GM18858 (cell line): ENCODE data around the gene ZSCAN5A.
"Not testable (repeated sequence)": the region's sequence is repeated elsewhere in the genome, so short reads cannot be mapped to it uniquely, and the experiment has no call there.

ENCODE experiments used
- ATAC-seq: cut with Tn5 transposase; IDR thresholded peaks from one replicate; pipeline ENCODE4 v1.9.1; 2021; ENCODE audit not compliant: unreplicated experiment

Gene ZSCAN5A

GRCh38 chr19:56217039-56217949 is 97.3 kb downstream of the ZSCAN5A start:
- ATAC-seq = no peak

- no peak for ATAC-seq
These were observed 102.9 kb downstream of the ZSCAN5A start for GRCh38 chr19:56211718-56212117.

DNA sequence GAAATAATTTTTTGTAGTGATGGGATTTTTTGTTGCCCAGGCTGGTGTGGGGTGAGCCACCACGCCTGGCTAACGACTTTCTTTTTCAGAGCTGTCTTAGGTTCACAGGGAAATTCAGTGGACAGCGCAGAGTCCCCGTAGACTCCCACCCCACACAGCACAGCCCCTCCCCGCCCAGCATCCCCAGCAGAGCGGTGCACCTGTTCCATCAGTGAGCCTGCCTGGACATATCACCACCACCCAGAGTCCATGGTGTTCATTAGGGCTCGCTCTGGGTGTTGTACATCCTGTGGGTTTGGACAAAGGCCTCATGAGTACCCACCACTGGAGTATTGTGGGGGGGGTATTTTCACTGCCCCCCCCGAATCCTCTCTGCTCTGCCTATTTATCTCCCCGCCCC is 104.6 kb downstream of the ZSCAN5A start:
- not testable (repeated sequence) for ATAC-seq

- ATAC-seq = no peak
These were observed 105.5 kb downstream of the ZSCAN5A start for GRCh38 chr19:56209091-56209490.

GRCh38 chr19:56207581-56207980 is 107.1 kb downstream of the ZSCAN5A start:
- ATAC-seq = not testable (repeated sequence)

GRCh38 chr19:56201973-56202372 is 112.7 kb downstream of the ZSCAN5A start, which contains the start of gene ZSCAN5C:
ZSCAN5C (plus strand) TSS chr19:56202273; CDS start chr19:56205914, 3,641 bp downstream.
- no peak for ATAC-seq

DNA sequence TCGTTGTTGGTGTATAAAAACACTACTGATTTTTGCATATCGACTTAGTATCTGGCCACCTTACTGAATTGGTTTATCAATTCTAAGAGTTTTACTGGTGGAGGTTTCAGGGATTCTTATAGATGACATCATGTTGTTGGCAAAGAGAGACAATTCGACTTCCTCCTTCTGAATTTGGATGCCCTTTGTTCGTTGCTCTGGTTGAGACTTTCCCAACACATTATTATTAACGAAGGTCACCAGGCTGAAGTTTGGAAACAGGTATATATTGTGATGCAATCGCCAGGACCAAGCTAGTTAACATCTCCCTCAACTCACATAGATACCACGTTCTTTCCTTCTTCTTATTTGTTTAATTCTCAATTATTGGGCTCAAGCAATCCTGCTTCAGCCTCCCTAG is 115.0 kb downstream of the ZSCAN5A start:
- ATAC-seq = no peak

- ATAC-seq = not testable (repeated sequence)
These were observed 117.0 kb downstream of the ZSCAN5A start, which contains the start of gene ZSCAN5B for GRCh38 chr19:56197646-56198045. ZSCAN5B (minus strand) TSS chr19:56197783; CDS start chr19:56193052, 4,731 bp downstream.

DNA sequence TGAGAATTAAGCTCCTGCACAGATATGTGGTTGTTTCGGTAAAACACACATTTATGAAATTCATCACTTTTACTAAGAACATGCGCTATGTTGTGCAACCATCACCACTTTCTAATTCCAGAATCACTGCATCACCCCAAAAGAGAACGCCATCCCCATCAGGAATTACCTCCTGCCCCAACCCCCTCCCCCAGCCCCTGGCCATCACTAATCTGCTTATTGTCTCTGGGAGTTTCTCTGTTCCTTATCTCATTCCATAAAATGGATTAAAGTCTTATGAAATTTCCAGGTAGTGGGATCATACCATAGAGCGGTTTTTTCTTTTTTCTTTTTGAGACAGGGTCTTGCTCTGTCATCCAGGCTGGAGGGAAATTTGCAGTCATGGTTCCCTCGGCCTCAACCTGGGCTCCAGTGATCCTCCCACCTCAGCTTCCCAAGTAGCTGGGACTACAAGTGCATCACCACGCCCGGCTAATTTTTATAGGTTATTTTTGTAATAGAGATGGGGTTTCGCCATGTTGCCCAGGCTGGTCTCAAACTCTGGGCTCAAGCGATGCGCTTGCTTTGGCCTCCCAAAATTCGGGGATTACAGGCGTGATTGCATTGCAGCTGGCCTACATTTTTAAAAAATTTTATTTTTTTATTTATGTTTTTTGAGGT is 120.5 kb downstream of the ZSCAN5A start:
- ATAC-seq = no peak

DNA sequence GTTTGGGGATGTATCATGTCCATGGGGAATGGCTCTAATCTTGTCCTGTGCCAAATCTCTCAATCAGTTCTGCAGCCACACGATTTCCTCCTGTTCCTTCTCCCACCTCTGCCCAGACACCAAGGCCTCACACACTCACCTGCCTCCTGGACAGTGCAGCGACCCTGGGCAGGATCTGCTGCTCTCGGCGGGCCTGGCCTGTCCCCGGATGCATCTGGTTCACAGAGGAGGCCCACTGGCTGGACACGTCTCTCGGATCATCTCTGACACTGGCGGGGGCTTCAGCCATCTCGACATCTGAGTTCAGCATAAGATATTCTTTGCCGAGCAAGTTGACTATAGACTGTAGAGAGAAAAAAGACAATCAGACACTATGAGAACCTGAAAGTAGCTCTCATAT is 122.9 kb downstream of the ZSCAN5A start:
- no peak for ATAC-seq

DNA sequence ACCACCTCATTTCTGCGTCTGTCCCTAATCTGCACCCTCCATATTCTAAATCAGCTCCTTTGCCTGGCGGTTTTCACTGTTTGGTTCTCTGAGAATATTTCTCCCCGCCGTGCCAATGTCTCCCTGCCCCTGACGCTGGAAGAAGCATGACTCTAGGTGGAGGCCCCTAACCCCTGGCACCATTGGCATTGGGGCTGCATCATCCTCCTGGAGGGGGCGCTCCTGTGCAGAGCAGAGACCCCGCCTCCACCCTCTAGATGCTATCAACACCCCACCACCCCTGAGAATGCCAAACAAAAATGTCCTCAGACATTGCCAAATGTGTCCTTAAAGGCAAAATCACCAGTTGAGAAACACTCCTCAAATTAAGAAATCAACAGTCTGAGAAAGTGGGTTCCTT is 123.5 kb downstream of the ZSCAN5A start:
- ATAC-seq = no peak

DNA sequence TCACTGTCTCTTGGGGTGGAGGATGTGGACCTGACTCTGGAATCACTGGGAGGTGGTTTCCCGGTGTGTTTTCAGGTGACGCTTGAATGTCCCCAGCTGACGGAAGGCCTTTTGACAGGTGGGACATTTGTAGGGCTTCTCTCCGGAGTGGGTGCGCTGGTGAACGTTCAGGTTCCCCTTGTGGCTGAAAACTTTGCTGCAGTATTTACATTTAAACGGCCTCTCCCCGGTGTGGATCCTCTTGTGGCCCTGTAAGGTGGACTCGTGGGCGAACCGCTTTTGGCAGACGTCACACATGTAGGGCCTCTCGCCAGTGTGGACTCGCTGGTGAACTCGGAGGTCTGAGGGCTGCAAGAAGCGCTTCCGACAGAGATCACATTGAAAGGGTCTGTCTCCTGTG is 124.9 kb downstream of the ZSCAN5A start:
- no peak for ATAC-seq

GRCh38 chr19:56177564-56178243 is 136.9 kb downstream of the ZSCAN5A start:
- no peak for ATAC-seq

- ATAC-seq = no peak
These were observed 137.8 kb downstream of the ZSCAN5A start for GRCh38 chr19:56176881-56177280.

DNA sequence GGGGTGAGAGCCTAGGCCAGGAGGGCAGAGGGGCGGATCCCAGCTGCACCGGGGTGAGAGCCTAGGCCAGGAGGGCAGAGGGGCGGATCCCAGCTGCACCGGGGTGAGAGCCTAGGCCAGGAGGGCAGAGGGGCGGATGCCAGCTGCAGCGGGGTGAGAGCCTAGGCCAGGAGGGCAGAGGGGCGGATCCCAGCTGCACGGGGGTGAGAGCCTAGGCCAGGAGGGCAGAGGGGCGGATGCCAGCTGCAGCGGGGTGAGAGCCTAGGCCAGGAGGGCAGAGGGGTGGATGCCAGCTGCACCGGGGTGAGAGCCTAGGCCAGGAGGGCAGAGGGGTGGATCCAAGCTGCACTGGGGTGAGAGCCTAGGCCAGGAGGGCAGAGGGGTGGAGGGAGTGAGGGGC is 138.3 kb downstream of the ZSCAN5A start:
- ATAC-seq = not testable (repeated sequence)

- ATAC-seq = not testable (repeated sequence)
These were observed 138.8 kb downstream of the ZSCAN5A start, which contains the start of gene GALP for GRCh38 chr19:56175861-56176307. GALP (plus strand) TSS chr19:56176008; CDS start chr19:56177109, 1,101 bp downstream.

DNA sequence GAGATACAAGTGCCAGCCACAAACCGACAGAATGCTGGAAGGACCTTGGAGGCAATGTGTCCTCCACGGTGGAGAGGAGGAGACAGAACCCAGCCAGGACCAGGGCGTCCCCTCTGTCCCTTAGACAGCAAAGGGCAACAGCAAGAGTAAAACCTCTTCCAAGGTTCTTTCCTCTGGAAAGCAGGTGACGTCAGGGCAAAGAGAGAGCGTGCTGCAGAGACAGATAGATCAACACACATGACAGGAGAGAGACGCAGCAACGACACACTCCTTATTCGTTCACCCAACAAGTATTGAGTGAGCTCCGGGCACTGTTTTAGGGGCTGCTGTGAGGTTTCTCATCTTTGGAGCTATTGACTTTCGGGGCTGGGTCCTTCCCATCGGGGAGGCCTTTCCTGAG is 140.1 kb downstream of the ZSCAN5A start:
- ATAC-seq = no peak

DNA sequence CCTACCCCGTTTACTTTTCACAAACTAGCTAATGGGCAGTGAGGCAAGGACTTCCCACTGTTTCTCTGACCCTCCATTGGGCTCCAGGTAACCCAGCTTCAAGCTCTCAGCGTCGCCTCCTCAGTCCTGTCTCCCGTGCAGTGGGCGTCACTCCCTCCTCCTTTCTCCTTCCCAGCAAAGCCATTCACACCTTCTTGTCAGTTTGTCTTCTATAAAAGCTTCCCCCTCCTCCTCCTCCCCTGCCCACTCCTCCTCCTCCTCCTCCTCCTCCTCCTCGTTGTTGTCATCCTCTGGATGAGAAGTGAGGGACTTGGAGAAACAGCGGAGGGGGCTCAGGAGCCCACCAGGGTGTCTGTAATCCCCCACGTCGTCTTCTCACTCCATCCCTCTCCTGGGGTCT is 140.6 kb downstream of the ZSCAN5A start:
- no peak for ATAC-seq
